ENCODE measurements around the gene LPCAT1. TPM values are rescaled to one million over a fixed set of nuclear protein-coding genes. Genes with fewer than 3 reads are reported as not detected.
A peak's percentile ranks its signal among the peaks of the same experiment; 100 is the strongest.
"Not testable (repeated sequence)": the region's sequence is repeated elsewhere in the genome, so short reads cannot be mapped to it uniquely, and the experiment has no call there.

LPCAT1 gene
- total RNA-seq, 3 donors from 2014 or later: 19.4 to 39.3 (median 21.4) TPM

- DNase-seq (ENCODE audit: low spot score in 2 of 2): peak in 1 of 2 donors; percentile 12
- no peaks in the 10 kb centered on the region for H3K36me3 ChIP-seq
- H3K9me3 ChIP-seq: no peaks in the 10 kb centered on the region
- H3K4me3 ChIP-seq: no peak overlapping the region
- intact Hi-C loops (cut with DNase I; ENCODE audit: low total_unique reads): no loop called here
- TF ChIP-seq POLR2A (IDR thresholded peaks at IDR 0.05) (no peak), CTCF (IDR thresholded peaks at IDR 0.05) (no peak), POLR2AphosphoS5 (IDR thresholded peaks at IDR 0.05) (no peak)
- peak overlapping the region in 1 of 2 donors; percentile 53 for H3K27ac ChIP-seq
- no peaks in the 10 kb centered on the region for H3K27me3 ChIP-seq
- peaks cover 0 to 6% of the 10 kb centered on the region in 2 donors for H3K4me1 ChIP-seq
These were observed 17.3 kb upstream of the LPCAT1 start for GRCh38 chr5:1540831-1541701.

GRCh38 chr5:1540166-1540565 lies 16.4 kb upstream of the LPCAT1 start:
- TF ChIP-seq POLR2AphosphoS5 (IDR thresholded peaks at IDR 0.05) (no peak), POLR2A (IDR thresholded peaks at IDR 0.05) (no peak)
- peak; percentile 7 to 17 for DNase-seq (ENCODE audit: low spot score in 2 of 2)
- H3K27me3 ChIP-seq: no peaks in the 10 kb centered on the region
- no peaks in the 10 kb centered on the region for H3K9me3 ChIP-seq
- peaks cover 0 to 6% of the 10 kb centered on the region in 2 donors for H3K4me1 ChIP-seq
- H3K36me3 ChIP-seq: no peaks in the 10 kb centered on the region
- no peak overlapping the region for H3K4me3 ChIP-seq
- peak overlapping the region in 1 of 2 donors; percentile 38 for H3K27ac ChIP-seq
- intact Hi-C loops (cut with DNase I; ENCODE audit: low total_unique reads): no loop called here

- peak overlapping the region in 1 of 2 donors; percentile 38 for H3K27ac ChIP-seq
- H3K9me3 ChIP-seq; H3K36me3 ChIP-seq; H3K4me3 ChIP-seq; H3K4me1 ChIP-seq; H3K27me3 ChIP-seq; intact Hi-C loops (cut with DNase I; ENCODE audit: low total_unique reads): not testable (repeated sequence)
- DNase-seq (ENCODE audit: low spot score in 2 of 2): peak; percentile 15 to 19
These were observed 15.8 kb upstream of the LPCAT1 start for GRCh38 chr5:1539393-1540161.

GRCh38 chr5:1538741-1539392 lies 15.1 kb upstream of the LPCAT1 start:
- Histone ChIP-seq H3K4me3 (no peak overlapping the region), H3K4me1 (peaks cover 0 to 6% of the 10 kb centered on the region in 2 donors), H3K27me3 (no peaks in the 10 kb centered on the region), H3K27ac (no peak overlapping the region), H3K36me3 (no peaks in the 10 kb centered on the region), H3K9me3 (no peaks in the 10 kb centered on the region)
- TF ChIP-seq CTCF (IDR thresholded peaks at IDR 0.05) (no peak), POLR2A (IDR thresholded peaks at IDR 0.05) (no peak), POLR2AphosphoS5 (IDR thresholded peaks at IDR 0.05) (no peak)
- intact Hi-C loops (cut with DNase I; ENCODE audit: low total_unique reads): no loop called here
- peak; percentile 3 to 31 for DNase-seq (ENCODE audit: low spot score in 2 of 2)

- H3K9me3 ChIP-seq: no peaks in the 10 kb centered on the region
- peak; percentile 3 to 22 for DNase-seq (ENCODE audit: low spot score in 2 of 2)
- no peaks in the 10 kb centered on the region for H3K36me3 ChIP-seq
- TF ChIP-seq POLR2AphosphoS5 (IDR thresholded peaks at IDR 0.05): no peak
- H3K27ac ChIP-seq: no peak overlapping the region
- intact Hi-C loops (cut with DNase I; ENCODE audit: low total_unique reads): no loop called here
- H3K4me1 ChIP-seq: peaks cover 0 to 3% of the 10 kb centered on the region in 2 donors
- no peak overlapping the region for H3K4me3 ChIP-seq
- no peaks in the 10 kb centered on the region for H3K27me3 ChIP-seq
These were observed 14.5 kb upstream of the LPCAT1 start for GRCh38 chr5:1538276-1538675.

GRCh38 chr5:1537603-1538154 lies 13.9 kb upstream of the LPCAT1 start:
- peaks cover 0 to 3% of the 10 kb centered on the region in 2 donors for H3K4me1 ChIP-seq
- no peak overlapping the region for H3K27ac ChIP-seq
- H3K4me3 ChIP-seq: no peak overlapping the region
- no peaks in the 10 kb centered on the region for H3K27me3 ChIP-seq
- H3K36me3 ChIP-seq: no peaks in the 10 kb centered on the region
- no peaks in the 10 kb centered on the region for H3K9me3 ChIP-seq
- intact Hi-C loops (cut with DNase I; ENCODE audit: low total_unique reads): no loop called here
- peak; percentile 3 to 19 for DNase-seq (ENCODE audit: low spot score in 2 of 2)
- TF ChIP-seq CTCF (IDR thresholded peaks at IDR 0.05): no peak

Data from breast epithelium (tissue), 4 donors.